Brain microvascular endothelial cell (primary cell): ENCODE measurements around the gene FAM171A1.

Experiments
- DNase-seq: peaks from one replicate; pipeline ENCODE4 v3.0.0-alpha.2; 2020
- H3K27ac ChIP-seq: fragments of 250-450 bp; sonication (Bioruptor Pico); 2 replicates; pipeline ENCODE4 v1.5.1; 2020; ENCODE audit warnings: mild to moderate bottlenecking, moderate library complexity
- H3K27me3 ChIP-seq: fragments of 250-450 bp; sonication (Bioruptor Pico); replicated peaks from 2 replicates; pipeline ENCODE4 v1.5.1; 2020; ENCODE audit warnings: mild to moderate bottlenecking
- H3K36me3 ChIP-seq: fragments of 250-450 bp; sonication (Bioruptor Pico); replicated peaks from 2 replicates; pipeline ENCODE4 v1.5.1; 2020; ENCODE audit warnings: mild to moderate bottlenecking
- H3K4me3 ChIP-seq: 2 replicates; pipeline ENCODE4 v1.5.1; 2011; ENCODE audit warnings: low read depth, mild to moderate bottlenecking, control low read depth, low read length, moderate library complexity
- in situ Hi-C: cut with HindIII; loops from 2 replicates; pipeline ENCODE4 v1.10.0; 2017; ENCODE audit warnings: low sequenced_read_pairs, low pct_ligation_motif_present
- TF ChIP-seq, protein P1 (sequence below): IDR thresholded peaks from 2 replicates; pipeline ENCODE4 v1.5.1; 2011; ENCODE audit warnings: low read depth, mild to moderate bottlenecking, moderate library complexity, low read length, control low read depth, inconsistent platforms; ENCODE audit errors: missing control alignments

The FAM171A1 gene

DNA sequence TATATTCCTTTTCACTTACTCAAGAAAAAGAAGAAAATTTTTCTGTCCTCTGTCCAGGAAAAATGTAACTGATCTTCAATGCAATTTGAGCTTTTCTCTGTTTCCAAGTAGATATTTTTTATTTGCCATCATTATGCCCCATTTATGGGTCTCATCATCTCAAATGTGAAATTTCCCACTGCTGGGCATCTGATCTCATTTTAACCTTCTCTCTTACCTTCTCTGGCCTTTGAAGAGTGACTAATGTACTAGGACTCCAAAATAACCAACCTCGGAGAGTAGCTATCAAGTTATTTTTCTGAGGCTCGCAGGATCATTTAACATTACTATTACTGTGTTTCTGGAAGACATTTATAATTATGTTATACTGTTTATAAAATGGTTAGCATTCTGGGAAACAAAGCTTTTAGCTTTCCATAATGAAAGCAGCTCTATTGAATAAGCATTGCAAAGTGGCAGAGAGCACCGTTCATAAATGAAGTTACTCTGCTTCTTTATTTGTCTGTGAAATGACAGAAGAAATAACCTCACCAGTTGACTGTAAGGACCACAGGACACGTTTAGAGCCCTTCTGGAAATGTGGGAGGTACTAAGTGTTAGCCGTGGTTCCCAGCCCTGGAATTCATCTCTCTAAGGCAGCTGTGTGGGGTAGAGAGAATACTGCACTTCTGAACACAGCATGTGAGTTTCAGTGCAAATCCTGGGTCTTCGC lies 169.3 kb downstream of the FAM171A1 start:
- peak overlapping the region; percentile 82 for H3K27ac ChIP-seq
- in situ Hi-C loops, result no loop called here
- H3K4me3 ChIP-seq, result no peak overlapping the region
- TF ChIP-seq, protein P1, sequence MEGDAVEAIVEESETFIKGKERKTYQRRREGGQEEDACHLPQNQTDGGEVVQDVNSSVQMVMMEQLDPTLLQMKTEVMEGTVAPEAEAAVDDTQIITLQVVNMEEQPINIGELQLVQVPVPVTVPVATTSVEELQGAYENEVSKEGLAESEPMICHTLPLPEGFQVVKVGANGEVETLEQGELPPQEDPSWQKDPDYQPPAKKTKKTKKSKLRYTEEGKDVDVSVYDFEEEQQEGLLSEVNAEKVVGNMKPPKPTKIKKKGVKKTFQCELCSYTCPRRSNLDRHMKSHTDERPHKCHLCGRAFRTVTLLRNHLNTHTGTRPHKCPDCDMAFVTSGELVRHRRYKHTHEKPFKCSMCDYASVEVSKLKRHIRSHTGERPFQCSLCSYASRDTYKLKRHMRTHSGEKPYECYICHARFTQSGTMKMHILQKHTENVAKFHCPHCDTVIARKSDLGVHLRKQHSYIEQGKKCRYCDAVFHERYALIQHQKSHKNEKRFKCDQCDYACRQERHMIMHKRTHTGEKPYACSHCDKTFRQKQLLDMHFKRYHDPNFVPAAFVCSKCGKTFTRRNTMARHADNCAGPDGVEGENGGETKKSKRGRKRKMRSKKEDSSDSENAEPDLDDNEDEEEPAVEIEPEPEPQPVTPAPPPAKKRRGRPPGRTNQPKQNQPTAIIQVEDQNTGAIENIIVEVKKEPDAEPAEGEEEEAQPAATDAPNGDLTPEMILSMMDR, result no peak
- H3K27me3 ChIP-seq, result no peaks in the 10 kb centered on the region
- no peaks in the 10 kb centered on the region for H3K36me3 ChIP-seq
- DNase-seq, result peak; percentile 47

DNA sequence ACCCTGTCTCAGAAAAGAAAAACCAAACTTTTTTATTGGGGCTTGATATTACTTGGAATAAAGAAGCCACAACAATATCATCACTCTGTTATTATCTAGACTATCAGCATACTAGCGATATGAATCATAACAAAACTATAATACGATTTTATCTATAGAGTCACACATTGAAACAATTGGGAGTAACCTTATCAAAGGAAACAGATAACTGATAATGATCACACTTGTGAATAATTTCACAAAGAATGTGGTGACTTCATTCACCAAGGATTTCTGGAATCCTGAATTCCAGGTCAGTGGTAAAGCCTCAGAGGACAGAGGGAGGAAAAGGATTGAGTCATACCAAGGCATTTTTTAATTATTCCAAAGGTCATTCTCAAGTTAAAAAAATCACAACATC lies 170.5 kb downstream of the FAM171A1 start:
- no peaks in the 10 kb centered on the region for H3K27me3 ChIP-seq
- TF ChIP-seq, protein P1, result no peak
- H3K27ac ChIP-seq, result peak overlapping the region; percentile 82
- no peak overlapping the region for H3K4me3 ChIP-seq
- in situ Hi-C loops, result no loop called here
- H3K36me3 ChIP-seq, result no peaks in the 10 kb centered on the region
- DNase-seq, result peak; percentile 79

DNA sequence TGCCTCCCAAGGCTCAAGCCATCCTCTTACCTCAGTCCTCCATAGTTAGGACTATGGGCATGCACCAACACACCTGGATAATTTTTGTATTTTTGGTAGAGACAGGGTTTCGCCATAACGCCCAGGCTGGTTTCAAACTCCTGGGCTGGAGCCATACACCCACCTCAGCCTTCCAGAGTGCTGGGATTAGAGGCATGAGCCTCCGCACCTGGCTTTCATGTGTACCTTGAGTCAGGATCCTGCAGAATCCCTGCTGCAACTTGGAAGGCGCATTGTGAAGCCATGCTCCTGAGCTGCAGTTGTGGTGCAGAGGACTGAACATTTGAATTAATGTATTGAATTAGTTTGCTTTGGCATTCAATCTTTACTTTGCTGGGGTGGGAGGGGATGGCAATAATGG lies 173.2 kb downstream of the FAM171A1 start:
- in situ Hi-C loops, result no loop called here
- Histone ChIP-seq H3K27me3 (no peaks in the 10 kb centered on the region), H3K4me3 (no peak overlapping the region), H3K27ac (no peak overlapping the region), H3K36me3 (no peaks in the 10 kb centered on the region)
- TF ChIP-seq, protein P1, result no peak
- no peak for DNase-seq

DNA sequence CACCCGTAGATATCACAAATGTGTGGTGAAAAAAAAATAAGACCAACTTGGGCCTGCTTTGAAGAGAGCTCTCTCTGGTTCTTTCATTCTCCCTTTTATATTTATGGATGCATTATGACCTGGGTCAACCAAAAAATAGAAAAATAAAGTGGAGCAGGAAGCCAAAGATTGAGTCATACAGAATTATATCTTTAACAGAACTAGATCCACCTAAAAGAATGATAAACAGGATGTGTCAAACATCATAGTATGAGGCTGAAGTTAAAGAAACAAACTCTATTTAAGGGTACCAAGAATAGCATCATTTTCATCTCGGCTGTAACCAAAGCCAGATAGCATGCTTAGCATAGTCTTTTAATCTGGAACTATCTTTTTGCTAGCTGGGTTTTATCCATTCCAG lies 173.8 kb downstream of the FAM171A1 start:
- H3K27me3 ChIP-seq, result no peaks in the 10 kb centered on the region
- in situ Hi-C loops, result no loop called here
- DNase-seq, result no peak
- no peaks in the 10 kb centered on the region for H3K36me3 ChIP-seq
- peak overlapping the region; percentile 33 for H3K27ac ChIP-seq
- no peak overlapping the region for H3K4me3 ChIP-seq
- TF ChIP-seq, protein P1, result no peak

DNA sequence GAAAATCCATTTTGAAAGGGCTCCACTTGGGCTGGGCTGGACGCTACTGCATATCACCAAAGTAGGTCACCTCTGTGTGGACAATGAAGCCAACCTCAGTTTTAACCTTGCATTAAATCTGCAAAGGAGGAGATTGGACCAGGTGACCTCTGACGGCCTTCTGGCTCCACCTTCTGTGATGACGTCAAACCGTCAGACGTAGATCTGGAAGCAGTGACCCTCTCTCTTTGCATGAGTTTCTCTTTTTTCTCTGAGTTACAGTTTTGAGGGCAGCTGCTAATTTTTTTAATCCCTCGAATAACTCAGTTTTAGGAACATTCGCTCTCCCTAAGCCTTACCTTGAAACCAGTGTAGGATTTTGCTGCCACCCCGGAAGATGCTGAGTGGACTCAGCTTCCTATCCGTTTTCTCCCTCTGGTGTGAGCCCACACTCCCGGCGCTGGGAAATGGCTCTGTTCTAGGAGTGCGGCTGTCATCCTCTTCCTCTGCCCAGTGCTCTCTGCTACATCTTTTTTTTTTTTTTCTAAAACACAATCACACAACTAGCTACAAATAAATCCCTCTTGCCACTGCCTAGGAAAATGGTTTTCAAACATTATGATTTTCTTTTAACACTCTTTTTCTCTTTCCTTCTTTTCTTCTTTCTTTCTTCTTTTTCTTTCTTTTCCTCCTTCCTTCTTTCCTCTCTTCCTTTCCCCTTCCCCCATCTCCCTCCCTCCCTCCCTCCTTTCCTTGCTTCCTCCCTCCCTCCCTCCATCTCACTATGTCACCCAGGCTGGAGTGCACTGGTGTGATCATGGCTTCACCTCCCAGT lies 174.9 kb downstream of the FAM171A1 start:
- TF ChIP-seq, protein P1, result no peak
- DNase-seq, result peak; percentile 53
- Histone ChIP-seq H3K36me3 (no peaks in the 10 kb centered on the region), H3K27ac (peak overlapping the region; percentile 46), H3K4me3 (no peak overlapping the region), H3K27me3 (no peaks in the 10 kb centered on the region)
- in situ Hi-C loops, result no loop called here
